ENCODE measurements around the gene EMC6.

GRCh38 chr17:3656353-3656752 is 12.3 kb upstream of the EMC6 start:
- TF ChIP-seq POLR2A (IDR thresholded peaks at IDR 0.05), result no peak
- no peak for TF ChIP-seq CTCF (IDR thresholded peaks at IDR 0.05)
- no peak for TF ChIP-seq EP300 (IDR thresholded peaks at IDR 0.05; ENCODE audit: low read depth)
- TF ChIP-seq POLR2AphosphoS5 (IDR thresholded peaks at IDR 0.05), result no peak
